ENCODE data around the gene DHX32. TPM values are rescaled to one million over a fixed set of nuclear protein-coding genes. Genes with fewer than 3 reads are reported as not detected.

DHX32 gene
- total RNA-seq, 1 experiment from 2014 or later = 45.6 TPM

DNA sequence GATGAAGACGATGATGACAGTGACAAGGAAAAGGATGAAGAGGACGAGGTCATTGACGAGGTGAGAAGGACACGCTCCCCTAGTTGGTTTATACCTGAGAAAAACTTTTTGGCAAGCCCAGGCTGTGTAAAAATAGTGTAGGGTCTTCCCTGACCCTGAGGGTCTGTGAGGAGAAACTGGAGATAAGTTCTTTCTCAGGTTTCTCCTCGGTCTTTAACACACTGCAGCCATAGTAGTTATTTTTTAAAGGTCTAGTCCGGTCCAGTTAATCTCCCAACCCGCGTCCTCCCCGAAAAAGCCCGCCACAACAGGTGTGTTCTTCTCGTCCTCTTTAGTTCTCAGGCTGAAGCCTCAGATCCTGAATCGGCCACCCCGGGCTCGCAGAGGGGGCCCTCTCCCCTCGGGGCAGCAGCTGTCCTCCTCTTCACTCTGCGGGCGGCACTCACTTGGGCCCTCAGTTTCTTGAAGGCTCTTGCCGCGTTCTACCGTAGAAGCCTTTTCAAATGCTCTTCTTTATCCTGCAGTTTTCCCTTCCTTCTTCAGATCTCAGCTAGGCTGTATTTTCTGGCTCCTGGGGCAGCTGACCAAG is 57.3 kb downstream of the DHX32 start:
- Mint-ChIP-seq H3K36me3 (ENCODE audit: insufficient read depth, unreplicated experiment) (peaks cover 36% of the 10 kb centered on the region), H3K27me3 (ENCODE audit: insufficient read depth, unreplicated experiment) (no peaks in the 10 kb centered on the region), H3K27ac (ENCODE audit: low read depth, unreplicated experiment) (no peak overlapping the region), H3K9me3 (ENCODE audit: unreplicated experiment) (no peaks in the 10 kb centered on the region), H3K4me1 (ENCODE audit: insufficient read depth, unreplicated experiment) (peaks cover 22% of the 10 kb centered on the region), H3K4me3 (ENCODE audit: unreplicated experiment) (no peak overlapping the region)
- TF ChIP-seq, protein P1, sequence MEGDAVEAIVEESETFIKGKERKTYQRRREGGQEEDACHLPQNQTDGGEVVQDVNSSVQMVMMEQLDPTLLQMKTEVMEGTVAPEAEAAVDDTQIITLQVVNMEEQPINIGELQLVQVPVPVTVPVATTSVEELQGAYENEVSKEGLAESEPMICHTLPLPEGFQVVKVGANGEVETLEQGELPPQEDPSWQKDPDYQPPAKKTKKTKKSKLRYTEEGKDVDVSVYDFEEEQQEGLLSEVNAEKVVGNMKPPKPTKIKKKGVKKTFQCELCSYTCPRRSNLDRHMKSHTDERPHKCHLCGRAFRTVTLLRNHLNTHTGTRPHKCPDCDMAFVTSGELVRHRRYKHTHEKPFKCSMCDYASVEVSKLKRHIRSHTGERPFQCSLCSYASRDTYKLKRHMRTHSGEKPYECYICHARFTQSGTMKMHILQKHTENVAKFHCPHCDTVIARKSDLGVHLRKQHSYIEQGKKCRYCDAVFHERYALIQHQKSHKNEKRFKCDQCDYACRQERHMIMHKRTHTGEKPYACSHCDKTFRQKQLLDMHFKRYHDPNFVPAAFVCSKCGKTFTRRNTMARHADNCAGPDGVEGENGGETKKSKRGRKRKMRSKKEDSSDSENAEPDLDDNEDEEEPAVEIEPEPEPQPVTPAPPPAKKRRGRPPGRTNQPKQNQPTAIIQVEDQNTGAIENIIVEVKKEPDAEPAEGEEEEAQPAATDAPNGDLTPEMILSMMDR (IDR thresholded peaks at IDR 0.05; ENCODE audit: unreplicated experiment) = no peak
- POLR2A ChIA-PET = interaction anchor here (0.8 to 2.4 kb wide), 7 partner anchors 7 to 798 kb away, joined by 3 to 7 read pairs (median 4); partner anchors contain the start of gene EDRF1
- BruUV-seq (replicated peaks) = TSS peak; percentile 69
- CTCF ChIA-PET = interaction anchor here (0.6 kb wide), 1 partner anchor 1435 kb away, joined by 3 read pairs; no protein-coding TSS in a partner anchor
- intact Hi-C loops (cut with micrococcal nuclease) = no loop called here
- DNase-seq (ENCODE audit: unreplicated experiment) = peak; percentile 5

DNA sequence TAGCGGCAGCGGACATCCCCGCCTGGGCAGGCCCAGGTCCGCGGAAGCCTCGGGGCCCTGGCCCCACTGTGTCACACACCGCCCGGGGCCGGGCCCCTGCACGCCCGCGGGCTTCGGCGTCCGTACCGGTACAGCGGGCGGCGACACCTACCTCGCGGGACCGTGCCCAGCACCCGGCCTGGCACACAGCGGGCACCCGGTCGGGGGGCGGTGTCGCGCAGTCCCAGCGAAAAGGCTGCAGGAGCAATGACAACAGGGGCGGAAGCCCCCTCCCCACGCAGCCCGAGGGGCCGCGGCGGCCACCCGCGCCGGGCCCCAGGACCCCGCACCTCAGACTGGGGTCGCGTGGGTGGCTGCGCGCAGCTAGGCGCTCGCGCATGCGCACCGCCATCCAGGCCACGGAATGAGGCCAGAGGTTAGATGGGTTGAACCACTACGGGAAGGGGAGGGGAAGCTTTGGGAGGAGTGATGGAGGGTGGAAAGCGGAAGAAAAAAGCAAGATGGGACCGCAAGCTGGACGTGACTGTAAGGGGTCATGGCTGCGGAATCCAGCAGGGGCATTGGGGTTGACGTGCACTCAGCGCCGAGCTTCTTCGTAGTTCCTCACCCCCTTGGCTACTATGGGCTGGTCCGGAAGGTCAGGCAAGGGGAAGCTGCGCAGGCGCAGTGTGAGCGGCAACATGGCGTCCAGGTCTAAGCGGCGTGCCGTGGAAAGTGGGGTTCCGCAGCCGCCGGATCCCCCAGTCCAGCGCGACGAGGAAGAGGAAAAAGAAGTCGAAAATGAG is 58.0 kb downstream of the DHX32 start, which contains the start of the genes BCCIP and UROS:
Gene BCCIP (plus strand): TSS at position 669 of the 785 bp plus-strand sequence. CDS start 12 bp downstream, at position 681.
Gene UROS (minus strand): TSS at position 381 of the 785 bp plus-strand sequence. CDS start 6,759 bp downstream, outside the sequence.
- POLR2A ChIA-PET = interaction anchor here (0.7 to 2.4 kb wide), 9 partner anchors 8 to 797 kb away, joined by 3 to 7 read pairs (median 4); partner anchors contain the start of gene EDRF1
- Mint-ChIP-seq H3K27ac (ENCODE audit: low read depth, unreplicated experiment) (peak within 1 kb of the TSS; percentile 69), H3K4me3 (ENCODE audit: unreplicated experiment) (no peak within 1 kb of the TSS), H3K4me1 (ENCODE audit: insufficient read depth, unreplicated experiment) (peaks cover 18% of the 10 kb centered on the region), H3K36me3 (ENCODE audit: insufficient read depth, unreplicated experiment) (peaks cover 29% of the 10 kb centered on the region), H3K9me3 (ENCODE audit: unreplicated experiment) (no peaks in the 10 kb centered on the region), H3K27me3 (ENCODE audit: insufficient read depth, unreplicated experiment) (no peaks in the 10 kb centered on the region)
- intact Hi-C loops (cut with micrococcal nuclease) = no loop called here
- no TSS peak for BruUV-seq (replicated peaks)
- CTCF ChIA-PET = interaction anchor here (1.0 kb wide), 1 partner anchor 29 kb away, joined by 4 read pairs; no protein-coding TSS in a partner anchor
- peak; percentile 94 for DNase-seq (ENCODE audit: unreplicated experiment)
- TF ChIP-seq, protein P1 (IDR thresholded peaks at IDR 0.05; ENCODE audit: unreplicated experiment) = no peak

DNA sequence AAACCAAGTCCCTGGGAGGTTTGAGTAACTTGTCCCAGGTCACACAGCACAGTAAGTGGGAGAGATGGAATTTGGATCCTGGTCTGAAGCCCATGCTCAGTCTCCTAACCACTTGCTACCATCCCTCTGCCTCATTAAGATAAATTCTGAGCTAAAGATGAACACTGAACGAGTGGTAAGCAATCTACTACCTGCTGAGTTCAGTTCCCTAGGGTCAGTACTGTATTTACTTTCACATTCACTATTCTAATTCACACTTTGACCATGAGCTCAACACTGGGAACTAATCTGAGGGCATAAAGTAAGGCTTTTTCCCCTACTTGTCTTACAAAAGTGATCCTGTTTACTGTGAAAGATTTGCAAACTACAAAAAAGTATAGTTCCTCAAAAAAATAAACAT is 60.4 kb downstream of the DHX32 start:
- POLR2A ChIA-PET = interaction anchor here (1.0 kb wide), 1 partner anchor 19 kb away, joined by 3 read pairs; no protein-coding TSS in a partner anchor
- intact Hi-C loops (cut with micrococcal nuclease) = no loop called here
- H3K4me3 Mint-ChIP-seq (ENCODE audit: unreplicated experiment) = no peak overlapping the region

More for the DNA sequence above, 60.4 kb downstream of the DHX32 start:
- Mint-ChIP-seq H3K9me3 (ENCODE audit: unreplicated experiment) (no peaks in the 10 kb centered on the region), H3K4me1 (ENCODE audit: insufficient read depth, unreplicated experiment) (peaks cover 10% of the 10 kb centered on the region), H3K36me3 (ENCODE audit: insufficient read depth, unreplicated experiment) (peaks cover 5% of the 10 kb centered on the region), H3K27ac (ENCODE audit: low read depth, unreplicated experiment) (peak overlapping the region; percentile 69), H3K27me3 (ENCODE audit: insufficient read depth, unreplicated experiment) (no peaks in the 10 kb centered on the region)
- no TSS peak for BruUV-seq (replicated peaks)
- TF ChIP-seq, protein P1 (IDR thresholded peaks at IDR 0.05; ENCODE audit: unreplicated experiment) = no peak
- no peak for DNase-seq (ENCODE audit: unreplicated experiment)
- CTCF ChIA-PET = no interaction called here
